HG03460 (cell line): ENCODE measurements around the gene MDH1B.
"Not testable (repeated sequence)": the region's sequence is repeated elsewhere in the genome, so short reads cannot be mapped to it uniquely, and the experiment has no call there.

Experiments
- ATAC-seq: cut with Tn5 transposase; IDR thresholded peaks from one replicate; pipeline ENCODE4 v1.9.1; 2021; ENCODE audit not compliant: unreplicated experiment

Gene MDH1B

GRCh38 chr2:206765242-206766056, at the start of gene MDH1B, which contains the start of gene FASTKD2:
Gene MDH1B (minus strand): TSS chr2:206765328. CDS start chr2:206765271, 57 bp downstream.
Gene FASTKD2 (plus strand): TSS chr2:206765606. CDS start chr2:206766694, 1,088 bp downstream.
- ATAC-seq, result peak; percentile 93

GRCh38 chr2:206814498-206814897, 49.4 kb upstream of the MDH1B start:
- no peak for ATAC-seq

GRCh38 chr2:206812471-206812870, 47.3 kb upstream of the MDH1B start:
- ATAC-seq, result not testable (repeated sequence)

DNA sequence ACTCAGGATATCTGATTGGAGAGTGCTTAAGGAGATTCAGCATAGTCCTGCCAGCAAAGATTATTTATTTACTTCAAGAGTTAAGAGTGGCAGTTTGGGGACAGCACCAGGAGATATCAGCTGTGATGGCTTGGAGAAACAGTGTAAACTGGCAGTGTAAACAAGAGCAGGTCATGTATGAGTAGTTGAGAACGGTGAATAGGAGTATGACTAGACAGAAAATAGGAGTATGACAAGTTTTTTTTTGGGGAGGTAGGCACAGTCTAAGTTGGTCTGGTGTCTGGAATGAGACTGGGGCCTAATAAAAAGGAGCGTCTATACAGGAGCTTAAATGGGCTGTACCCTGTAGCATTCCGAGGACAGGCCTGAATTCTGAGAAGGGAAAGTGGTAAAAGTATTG, 42.5 kb upstream of the MDH1B start:
- ATAC-seq, result not testable (repeated sequence)

DNA sequence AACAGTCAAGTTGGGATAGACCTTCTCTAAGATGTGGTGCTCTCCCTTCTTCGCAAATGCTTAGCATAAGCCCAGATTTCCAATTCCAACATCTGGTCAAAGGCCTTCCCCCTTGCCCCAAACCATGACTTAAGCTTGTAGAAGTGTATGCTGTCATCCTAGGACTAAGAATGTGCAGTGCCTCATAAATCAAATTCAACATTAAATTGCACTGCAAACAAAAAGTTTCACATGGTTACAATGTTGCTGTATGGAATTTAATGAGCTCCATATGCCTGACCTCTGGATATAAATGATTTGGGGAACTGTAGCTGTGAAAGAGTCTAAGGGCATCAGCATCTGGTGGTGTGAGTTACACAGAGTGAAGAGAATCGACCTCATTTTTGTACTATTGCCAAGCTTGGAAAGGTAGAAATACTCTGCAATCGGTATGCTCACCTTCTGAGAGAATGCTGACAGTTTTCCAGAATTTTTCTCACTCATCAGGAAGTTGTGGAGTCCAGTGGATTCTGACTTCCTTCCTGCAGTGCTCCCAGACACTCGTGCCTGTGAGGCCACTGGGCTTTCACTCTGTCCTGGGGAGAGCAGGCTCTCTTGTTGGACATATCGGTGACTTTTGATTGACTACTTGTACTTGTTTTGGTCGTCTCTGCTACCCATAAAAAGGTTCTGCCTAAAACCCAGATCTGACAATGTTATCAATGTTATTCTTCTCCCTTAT, 40.9 kb upstream of the MDH1B start:
- ATAC-seq, result no peak

DNA sequence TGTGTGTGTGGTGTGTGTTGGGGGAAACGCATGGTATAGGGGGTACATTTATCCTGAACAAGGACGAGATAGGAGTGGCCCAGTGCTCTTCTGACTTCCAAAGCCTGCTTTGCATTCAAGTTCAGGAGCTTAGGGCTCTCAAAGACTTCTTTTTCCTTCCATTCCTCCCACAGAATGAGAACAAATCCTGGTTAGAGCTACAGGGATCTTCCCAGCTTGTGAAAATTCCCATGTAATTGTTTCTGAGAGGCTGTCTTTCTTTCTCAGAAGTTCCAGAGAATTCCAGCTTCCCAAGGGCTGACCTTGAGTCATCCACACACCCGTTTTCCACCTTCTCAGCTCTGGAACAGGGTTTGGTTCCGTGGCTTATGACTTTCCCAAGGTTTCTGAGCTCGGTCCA, 39.2 kb upstream of the MDH1B start:
- no peak for ATAC-seq

- no peak for ATAC-seq
Observed at GRCh38 chr2:206802654-206803514, 37.8 kb upstream of the MDH1B start.

DNA sequence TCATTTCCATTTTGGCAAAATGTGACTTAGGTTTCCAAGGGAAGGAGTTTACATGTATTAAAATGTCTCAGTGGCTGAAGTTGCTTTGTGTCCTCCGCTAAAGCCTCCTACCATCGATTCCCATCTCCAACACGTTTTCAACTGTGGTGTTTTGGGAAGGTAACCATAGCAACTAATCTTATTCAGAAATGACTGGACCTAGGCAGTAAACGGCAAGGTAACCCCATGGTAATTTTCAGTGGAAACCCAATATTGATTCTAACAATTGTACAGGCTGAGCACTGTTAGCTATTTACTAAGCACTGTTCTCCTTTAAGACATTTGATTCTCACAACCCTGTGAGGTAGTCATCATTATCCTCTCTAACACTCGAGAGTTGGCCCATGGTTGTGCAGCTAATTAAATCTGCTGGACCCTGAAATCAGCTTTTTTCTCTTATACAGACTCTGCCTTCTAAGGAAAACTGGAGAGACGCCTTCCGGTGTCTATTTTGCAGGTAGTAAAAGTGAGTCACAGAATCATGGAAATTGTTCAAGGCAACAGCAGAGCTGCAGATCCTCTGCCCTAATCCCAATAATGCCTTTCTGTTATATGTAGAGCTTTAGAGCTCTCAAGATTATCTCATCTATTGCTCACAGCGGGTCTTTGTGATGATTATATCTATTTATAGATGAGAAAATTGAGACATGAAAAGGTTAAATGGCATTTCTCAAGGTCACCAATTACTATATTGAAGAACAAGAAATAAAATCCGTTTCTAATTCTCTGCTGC, 36.5 kb upstream of the MDH1B start:
- ATAC-seq, result no peak

- ATAC-seq, result peak; percentile 62
Observed at GRCh38 chr2:206800506-206801417, 35.6 kb upstream of the MDH1B start.

DNA sequence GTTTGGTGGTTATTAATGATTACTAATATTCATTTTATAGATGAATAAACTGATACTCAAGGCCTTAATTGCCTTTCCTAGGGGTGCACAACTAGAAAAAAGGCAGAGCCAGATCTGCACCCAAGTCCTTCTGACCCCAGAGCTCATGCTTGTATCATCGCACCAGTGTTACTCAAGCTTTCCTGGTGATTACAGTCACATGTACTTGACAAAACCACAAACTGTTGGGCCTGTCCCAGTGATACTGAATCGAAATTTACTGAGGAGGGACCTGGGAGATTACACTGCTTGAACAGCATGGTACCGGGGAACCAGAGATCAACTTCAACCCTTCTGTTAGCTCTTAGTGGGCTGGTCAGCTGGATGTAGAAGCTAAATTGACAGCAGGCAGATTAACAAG, 34.0 kb upstream of the MDH1B start:
- no peak for ATAC-seq

DNA sequence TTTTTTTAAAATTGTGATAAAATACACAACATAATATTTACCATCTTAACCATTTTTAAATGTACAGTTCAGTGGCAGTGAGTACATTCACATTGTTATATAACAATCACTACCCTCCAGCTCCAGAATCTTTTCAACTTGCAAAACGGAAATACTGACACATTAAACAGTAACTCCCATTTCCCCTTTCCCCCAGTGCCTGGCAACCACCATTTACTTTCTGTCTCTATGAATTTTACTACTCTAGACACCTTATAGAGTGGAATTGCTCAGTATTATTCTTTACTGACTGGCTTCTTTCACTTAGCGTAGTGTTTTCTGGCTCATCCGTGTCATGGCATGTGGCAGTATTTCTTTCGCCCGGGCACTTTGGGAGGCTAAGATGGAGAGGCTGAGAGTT, 32.9 kb upstream of the MDH1B start:
- peak; percentile 65 for ATAC-seq

- no peak for ATAC-seq
Observed at GRCh38 chr2:206797376-206797775, 32.2 kb upstream of the MDH1B start.

DNA sequence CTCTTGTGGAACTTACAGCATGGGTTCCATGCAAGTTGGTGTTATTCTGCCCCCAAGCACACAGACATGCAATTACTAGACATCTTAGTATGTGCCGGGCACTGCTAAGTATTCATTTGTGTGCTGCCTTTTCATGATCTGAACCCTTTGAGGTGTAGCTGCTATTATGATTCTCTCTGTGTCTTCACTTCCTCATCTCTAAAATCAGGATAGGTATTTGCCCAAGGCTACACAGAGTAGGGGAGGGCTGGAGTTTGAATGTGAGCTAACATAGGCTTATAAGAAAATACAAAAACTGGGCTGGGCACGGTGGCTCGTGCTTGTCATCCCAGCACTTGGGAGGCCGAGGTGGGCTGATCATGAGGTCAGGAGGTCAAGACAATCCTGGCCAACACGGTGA, 27.5 kb upstream of the MDH1B start:
- ATAC-seq, result no peak

DNA sequence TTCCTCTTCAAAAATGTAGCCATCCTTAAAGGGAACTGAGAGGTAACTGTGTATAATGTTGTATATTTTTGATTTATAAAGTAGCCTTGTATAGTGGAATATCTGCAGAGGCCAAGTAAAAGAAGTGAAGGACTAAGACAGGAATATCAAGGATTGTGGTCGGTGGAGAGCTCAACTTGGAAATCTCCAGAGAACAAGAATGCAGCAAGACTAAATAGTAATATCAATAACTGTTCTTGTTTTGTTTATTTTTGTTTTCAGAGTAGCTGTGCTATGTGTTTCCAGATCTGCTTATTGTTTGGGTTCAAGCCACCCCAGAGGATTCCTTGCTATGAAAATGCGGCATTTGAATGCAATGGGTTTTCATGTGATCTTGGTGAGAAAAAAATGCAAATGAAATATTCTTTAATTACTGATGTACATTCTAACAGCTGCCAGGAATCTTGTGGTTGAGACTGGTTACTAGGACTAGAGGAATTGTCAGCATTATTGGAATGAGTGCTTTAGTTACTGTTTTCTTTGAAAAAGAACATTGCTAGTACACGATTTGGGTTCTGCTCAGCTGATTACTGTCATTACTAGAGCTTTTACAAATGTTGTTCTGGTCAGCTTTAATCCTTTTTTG, 25.3 kb upstream of the MDH1B start:
- ATAC-seq, result no peak

DNA sequence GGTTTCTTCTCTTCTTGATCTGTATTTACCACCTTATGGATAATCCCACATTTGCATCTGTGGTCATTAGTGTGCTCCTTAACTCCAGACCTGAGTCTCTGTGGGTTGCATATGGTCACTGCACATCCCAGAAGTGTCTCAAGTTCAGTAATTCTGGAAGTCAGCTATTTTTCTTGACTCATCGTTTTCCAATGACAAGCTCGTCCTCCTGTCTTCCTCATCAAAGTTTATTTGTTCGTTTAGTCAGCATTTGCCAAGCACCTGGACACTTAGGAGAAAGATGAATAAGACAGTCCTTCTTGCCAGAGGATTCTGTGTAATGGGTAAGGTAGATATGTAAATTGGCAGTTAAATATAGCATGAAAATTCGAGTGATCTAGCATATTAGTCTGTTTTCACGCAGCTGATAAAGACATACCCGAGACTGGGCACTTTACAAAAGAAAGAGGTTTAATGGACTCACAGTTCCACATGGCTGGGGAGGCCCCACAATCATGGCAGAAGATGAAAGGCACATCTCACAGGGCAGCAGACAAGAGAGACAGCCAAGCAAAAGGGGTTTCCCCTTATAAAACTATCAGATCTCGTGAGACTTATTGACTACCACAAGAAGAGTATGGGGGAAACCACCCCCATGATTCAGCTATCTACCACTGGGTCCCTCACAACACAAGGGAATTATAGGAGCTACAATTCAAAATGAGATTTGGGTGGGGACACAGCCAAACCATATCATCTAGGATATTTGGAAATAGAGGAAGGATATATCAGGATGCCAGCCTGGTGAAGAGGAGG, 19.6 kb upstream of the MDH1B start:
- ATAC-seq, result no peak

DNA sequence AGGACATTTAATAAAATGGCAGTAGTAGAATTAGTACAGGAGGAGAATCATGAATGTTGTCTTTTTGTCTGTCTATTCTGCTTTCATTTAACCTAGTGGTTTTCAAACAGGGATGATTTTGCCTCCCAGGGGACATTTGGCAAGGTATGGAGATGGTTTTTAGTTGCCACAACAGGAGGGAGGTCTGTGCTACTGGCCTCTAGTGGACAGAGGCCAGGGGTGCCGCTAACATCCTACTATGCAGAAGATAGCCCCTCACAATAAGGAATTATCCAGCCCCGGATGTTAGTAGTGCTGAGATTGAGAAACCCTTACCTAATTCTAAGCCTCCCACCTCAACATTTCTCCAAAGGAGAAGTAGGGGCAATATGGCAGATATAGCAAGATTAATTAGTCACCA, 18.6 kb upstream of the MDH1B start:
- ATAC-seq, result no peak

GRCh38 chr2:206780671-206781070, 15.5 kb upstream of the MDH1B start:
- ATAC-seq, result no peak

DNA sequence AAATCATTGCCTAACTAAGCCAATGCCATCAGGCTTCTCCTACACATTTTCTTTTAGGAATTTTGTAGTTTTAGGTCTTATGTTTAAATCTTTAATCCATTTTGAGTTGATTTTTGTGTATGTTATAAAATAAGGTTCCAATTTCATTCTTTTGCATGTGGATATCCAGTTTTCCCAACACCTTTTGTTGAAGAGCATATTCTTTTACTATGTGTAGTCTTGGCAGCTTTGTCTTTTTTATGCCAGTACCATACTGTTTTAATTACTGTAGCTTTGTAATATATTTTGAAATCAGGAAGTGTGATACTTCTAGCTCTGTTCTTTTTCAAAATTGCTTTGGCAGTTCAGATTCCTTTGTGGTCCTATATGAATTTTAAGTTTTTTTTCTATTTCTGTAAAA, 11.3 kb upstream of the MDH1B start:
- no peak for ATAC-seq
